Testis (tissue), 2 donors: ENCODE data around the gene NOS3.

Experiments used
- CTCF ChIP-seq, 3 experiments: fragments of 450-650 bp in 2 of 3; fragments of 200-600 bp in 1 of 3; sonication (generic) in 1 of 3; IDR thresholded peaks; one replicate each; pipeline ENCODE4 v1.5.1; 2016 to 2019; ENCODE audit warnings: antibody characterized with exemption in 3 of 3, mild to moderate bottlenecking in 2 of 3, moderate library complexity in 1 of 3
- POLR2A ChIP-seq: fragments of 450-650 bp; IDR thresholded peaks from one replicate; pipeline ENCODE4 v1.6.1; 2017; ENCODE audit warnings: antibody characterized with exemption, mild to moderate bottlenecking, moderate library complexity

DNA sequence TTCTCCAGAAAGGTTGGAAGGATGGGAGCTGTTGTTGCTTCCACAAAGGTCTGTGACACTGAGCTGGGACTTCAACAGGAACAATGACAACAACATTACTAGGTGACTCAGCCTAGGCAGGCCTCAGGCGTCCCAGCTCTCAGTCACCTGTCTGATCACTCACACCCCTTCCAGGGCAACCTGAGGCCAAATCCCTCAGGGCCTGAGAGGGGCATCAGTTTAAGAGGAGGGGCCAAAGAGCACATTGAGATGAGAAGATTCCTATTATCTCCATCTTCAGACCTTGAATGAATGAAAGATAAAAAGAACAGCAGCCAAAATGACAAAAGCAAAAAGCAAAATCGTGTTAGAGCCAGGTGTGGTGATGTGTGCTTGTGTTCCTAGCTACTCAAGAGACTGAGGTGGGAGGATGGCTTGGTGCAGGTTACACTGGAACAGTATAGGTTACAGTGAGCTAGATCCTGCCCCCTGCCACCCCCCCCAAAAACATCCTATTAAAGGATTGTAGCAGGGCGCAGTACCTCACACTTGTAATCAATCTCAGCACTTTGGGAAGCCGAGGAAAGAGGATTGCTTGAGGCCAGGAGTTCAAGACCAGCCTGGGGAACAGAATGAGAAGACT lies 33.7 kb downstream of the NOS3 start, which contains the start of gene ATG9B:
- no peak for TF ChIP-seq CTCF (IDR thresholded peaks at IDR 0.05)
- no peak for TF ChIP-seq POLR2A
